Ramos (cell line): ENCODE measurements around the gene TFPI2.

Source experiments
- in situ Hi-C: fragments of 300-500 bp; cut with MboI; formaldehyde crosslinking; loops from one replicate; pipeline ENCODE4 v1.14.3; 2022; ENCODE audit warnings: low sequenced_read_pairs; ENCODE audit not compliant: unreplicated experiment

TFPI2 gene

DNA sequence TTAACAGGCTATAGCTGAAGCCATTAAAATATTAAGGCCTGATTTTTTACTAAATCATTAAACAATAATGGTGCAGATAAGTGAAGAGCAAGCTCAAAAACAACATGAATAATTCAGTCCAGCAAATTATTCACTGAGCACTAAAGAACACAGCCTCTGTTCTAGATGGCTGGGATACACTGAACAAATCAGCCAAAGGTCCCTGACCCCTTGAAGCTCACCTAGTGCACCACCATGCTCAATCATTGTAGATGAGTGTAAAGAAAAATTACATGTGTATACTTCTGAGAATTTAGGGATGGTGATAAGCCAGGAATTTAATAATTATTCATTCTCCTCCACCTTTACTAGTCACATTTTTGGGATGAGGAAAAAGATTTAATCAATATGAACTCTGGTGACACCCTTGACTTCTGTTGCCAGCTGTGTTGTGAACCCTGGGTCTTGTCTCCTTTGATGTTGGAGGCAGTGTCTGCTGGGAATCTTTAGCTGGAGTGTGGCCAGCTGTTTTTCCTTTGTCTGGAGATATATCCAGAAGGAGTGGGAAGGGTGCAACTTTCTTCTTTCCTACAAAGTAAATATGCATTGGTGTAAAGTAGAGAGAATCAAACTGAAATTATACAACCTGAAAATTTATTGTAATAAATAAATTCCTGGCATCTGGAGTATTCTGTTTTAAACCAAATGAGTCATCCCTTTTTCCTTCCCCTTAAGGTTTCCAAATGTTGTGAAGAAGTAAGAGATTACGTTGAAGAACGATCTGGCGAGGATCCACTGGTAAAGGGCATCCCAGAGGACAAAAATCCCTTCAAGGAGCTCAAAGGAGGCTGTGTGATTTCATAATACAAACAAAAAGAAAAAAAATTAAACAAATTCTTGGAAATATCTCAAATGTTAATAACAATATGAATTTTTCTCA, 19.8 kb upstream of the TFPI2 start:
- in situ Hi-C loops = no loop called here

DNA sequence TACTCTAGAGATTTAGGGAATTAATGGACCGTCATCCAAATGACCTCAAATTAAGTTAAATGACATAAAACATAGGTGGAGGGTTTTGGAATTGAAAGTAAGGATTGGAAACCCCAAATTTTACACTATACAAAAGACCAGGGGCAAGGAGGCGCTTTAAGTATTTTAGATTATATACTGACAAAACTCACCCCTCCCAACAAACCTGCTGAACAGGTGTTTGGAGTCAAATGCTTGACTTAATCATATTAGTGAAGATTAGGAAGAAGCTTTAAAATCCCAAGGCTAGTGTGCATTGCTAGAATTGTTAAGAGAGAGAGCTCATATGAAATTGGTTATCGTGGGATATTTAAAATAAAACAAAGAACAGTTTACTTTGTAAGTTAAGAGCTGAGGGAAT, 15.7 kb upstream of the TFPI2 start, which contains the start of gene GNGT1:
GNGT1 (plus strand) TSS at position 301 of the 400 bp plus-strand sequence. CDS start 180 bp downstream, outside the sequence.
- in situ Hi-C loops = loop anchor here (10.0 kb wide), 1 partner anchor 489 kb away; the partner anchor contains the start of gene COL1A2

DNA sequence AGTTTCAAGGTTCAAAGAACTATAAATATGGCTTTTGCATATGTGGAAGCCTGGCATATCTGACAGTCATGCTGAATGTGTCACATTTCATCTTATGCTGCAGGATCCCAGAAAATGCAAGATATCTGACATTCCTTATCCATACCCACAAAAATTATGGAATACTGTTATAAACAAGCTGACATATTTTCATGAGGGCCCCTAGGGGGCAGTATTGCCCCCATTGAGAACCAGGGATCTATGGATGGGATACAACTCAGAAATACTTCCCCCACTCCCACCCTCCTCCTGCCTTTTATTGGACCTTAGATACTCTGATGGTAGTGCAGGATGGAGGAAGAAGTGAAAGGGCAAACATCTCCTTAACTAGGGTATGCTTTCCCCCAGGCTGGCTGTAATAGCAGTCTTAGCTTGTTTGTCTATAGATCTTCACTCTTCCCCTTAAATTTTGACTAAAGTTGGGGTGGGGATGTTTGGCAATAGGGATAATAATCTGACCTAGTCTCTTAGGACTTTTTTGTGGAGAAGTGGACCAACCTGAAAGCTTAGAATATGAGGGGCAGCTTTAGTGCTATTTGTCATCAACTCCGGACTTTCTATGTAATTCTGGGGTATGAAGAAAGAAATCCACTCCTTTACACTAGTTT, 12.3 kb upstream of the TFPI2 start:
- in situ Hi-C loops = loop anchor here (10.0 kb wide), 1 partner anchor 492 kb away; the partner anchor contains the start of gene COL1A2

DNA sequence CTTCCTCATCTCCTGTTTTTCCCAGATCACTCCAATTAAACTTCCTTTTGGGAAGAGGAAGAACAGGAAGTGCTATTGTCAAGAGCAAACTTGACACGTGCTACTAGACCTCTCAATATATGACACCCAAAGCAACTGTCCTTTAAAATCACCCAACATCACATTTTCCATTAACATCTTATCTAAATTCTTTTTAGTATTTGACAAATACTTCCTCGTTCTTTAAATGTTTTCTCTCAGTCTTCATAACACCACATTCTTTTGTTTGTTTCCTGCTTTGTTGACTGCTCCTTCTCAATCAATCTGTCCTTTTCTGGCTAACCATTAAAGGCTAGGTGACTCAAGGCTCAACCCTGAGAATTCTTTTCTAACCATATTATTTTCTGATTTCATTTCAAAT, 7.1 kb upstream of the TFPI2 start:
- in situ Hi-C loops = loop anchor here (10.0 kb wide), 1 partner anchor 187 kb away; no protein-coding TSS in a partner anchor

DNA sequence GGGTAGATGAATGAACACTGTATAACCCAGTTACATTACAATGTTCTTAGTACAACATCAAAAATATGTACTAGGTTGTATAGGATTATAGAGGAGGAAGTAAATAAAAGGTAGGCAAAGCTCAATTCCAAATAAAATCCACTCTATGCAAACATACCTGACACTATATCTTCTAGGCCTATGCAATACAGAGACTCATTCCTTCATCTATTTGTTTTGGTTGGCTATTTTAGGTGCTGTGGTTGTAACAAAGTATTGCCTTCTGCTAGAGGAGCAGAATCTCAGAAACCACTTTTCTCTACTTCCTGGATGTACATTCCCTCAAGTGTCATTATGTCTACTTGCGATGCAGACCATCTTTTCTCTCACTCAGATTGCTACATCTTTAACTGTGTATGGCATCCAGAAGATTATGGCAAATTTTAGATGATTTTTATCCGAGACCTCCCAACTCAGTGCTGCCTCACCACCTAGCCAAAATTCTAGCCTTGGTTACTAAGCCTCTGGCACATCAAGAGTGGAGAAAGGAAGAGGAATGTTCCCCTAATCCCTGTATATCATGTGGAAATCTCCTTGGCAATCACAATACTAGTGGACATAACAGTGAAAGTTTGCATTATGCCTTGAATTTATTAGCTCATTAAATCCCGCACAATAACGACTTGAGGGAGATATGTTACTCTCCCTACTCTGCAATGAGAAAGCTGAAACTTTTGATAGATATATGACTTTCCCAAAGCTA, 5.5 kb upstream of the TFPI2 start:
- in situ Hi-C loops = loop anchor here (10.0 kb wide), 1 partner anchor 189 kb away; no protein-coding TSS in a partner anchor

DNA sequence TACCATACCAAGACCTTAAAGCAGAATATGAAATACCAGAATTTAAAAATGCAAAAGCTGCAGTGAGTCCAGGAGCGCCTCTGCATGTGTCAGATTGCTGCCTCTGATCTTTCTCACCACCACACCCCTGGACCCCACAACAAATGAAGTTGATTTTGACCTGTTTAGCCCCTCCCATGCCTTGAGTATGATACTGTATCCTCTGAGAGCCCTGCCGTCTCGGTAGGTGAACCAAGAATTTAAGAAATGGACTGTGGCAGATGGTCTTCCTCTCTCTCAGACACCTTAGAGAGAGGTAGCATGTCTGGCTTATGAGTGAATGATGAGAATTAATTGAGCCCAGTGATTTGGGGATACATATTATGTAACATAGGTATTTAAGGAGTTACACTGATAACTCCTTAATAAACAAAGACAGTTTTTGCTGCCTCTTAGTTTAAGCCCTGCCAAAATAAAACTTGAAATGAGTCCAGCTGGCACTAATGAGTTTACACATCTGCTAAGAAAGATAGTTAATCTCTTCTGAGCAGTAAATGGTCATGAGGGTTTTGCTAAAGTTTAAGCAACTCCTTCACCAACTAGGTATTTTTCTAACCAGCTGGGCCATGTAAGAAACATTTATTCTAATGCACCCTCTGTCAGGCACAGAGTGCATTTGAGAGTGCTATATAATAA, 4.5 kb upstream of the TFPI2 start:
- in situ Hi-C loops = loop anchor here (10.0 kb wide), 1 partner anchor 190 kb away; no protein-coding TSS in a partner anchor

DNA sequence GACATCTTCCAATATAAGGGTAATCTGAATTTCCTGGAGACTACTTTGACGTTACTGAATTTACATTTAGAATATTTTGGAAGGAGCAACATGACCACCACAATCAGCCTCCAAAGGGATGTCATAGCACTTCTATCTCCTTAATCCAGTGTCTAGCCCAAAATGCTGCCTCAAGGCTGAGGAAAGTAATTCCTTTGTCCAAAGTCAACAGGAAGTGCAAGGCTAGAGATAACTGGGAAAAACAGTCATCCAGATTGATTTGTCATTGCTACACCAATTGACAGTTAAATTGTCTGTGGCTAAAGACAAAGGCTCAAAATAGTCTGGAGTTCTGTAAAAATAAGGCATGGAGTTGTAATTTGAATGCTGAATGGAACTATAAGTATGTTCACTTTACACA, 3.9 kb upstream of the TFPI2 start:
- in situ Hi-C loops = loop anchor here (10.0 kb wide), 1 partner anchor 190 kb away; no protein-coding TSS in a partner anchor

DNA sequence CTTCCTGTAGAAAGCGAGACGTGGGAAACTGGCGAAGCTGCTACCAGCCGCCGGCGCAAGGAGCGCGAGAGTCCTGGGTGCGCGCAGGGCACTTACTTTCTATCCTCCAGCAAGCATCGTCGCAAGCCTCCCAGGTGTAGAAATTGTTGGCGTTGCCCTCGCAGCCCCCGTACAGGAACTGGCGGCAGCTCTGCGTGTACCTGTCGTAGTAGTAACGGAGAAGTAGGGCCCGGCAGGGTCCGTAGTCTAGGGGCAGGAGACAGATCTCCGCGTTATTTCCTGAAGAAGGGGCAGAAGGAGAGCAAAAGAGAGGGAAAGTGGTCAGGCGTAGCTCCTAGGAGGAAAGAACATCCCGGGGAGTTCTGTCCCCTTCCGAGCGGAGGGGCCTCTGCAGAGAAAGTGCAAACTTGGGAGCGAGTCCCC, 501 bp downstream of the TFPI2 start:
- in situ Hi-C loops = loop anchor here (10.0 kb wide), 1 partner anchor 195 kb away; no protein-coding TSS in a partner anchor

DNA sequence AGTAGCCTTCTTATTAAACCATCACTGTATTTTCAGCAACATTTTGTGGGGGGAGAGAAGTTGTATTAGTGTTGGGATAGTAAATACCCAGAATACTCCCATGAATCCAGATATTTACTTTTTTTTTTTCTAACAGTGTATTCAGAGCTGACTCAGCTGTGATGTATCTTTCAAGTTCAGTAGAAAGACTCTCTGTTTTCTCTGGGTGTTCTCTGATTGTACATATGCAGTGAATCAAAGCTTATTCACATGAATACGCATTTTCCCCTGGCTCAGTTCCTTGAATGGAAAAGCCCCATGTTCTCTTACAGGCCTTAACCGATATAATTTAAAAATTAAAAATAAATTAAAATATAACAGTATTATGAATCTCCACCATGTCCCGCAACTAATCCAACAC, 1.3 kb downstream of the TFPI2 start:
- in situ Hi-C loops = no loop called here

DNA sequence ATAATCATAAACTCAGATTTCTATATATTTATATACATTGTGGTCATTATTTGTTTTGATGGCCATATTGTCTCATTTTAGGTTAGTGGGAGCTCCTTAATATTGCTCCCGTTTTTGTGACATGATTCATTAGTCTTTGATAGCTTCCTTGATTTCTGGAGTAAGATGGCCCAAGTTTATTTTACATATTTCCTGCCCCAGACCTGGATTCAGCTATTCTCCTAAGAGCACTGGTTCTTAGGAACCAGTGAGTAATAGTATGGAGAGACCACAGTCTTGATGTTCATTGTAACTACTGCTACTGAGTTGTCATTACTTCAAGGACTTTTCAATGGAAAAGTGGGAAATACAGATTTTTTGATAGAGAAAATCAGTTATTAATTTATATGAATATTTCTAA, 6.0 kb downstream of the TFPI2 start:
- in situ Hi-C loops = no loop called here

DNA sequence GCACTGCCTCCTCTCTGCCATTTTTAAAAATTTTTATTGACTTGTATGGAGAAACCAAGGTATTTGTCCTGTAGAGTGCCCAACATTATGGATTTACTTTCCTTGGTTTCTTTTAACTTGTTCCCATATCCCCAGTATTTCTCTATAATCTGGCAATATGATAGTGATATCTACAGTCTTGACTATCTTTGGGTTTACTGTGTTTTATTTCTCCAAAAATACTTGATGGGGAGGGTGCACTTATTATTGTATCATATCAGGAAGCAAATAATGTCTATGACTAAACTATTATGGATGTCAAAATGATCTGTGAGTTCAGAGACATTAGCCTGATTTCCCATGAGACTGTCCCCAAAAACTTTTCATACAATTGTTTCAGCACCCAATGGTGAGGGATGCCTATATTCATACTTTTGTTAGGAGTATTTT, 6.6 kb downstream of the TFPI2 start:
- in situ Hi-C loops = no loop called here

DNA sequence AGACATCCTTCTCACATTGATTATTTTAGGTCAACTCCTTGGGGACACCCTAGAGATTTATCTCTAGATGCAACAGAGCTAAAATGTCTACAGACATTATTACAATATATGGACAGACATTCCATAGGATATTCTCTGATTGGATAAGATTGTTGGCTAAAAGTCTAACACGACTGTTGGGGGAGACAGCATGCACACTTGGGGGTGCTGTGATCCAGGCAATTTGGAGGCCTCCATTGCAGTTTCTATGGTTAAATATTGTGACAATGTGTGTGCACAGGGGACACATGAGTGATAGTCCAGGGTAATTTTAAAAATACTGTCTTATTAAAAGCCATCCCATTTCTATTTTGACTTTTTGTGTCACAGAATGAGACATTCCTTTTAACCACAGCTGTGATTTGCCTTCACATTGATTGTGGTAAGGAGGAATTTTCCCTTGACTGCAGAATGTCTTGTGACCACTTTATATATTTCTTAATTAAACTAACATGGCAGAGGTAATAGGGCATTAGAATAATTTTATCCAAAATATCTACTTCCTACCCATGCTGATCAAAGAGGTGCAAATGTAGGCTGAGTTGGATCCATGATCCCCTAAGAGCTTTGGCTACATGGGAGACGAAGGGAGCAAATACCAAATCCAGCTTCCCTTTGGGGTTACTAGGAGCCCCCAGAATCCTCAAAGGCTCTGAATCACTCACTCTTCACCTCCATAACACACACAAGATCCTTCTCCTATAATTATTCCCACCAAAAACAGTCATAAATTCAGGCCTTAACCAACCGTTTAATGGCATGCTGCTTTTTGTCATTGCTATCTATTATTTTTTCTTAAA, 7.3 kb downstream of the TFPI2 start:
- in situ Hi-C loops = no loop called here

DNA sequence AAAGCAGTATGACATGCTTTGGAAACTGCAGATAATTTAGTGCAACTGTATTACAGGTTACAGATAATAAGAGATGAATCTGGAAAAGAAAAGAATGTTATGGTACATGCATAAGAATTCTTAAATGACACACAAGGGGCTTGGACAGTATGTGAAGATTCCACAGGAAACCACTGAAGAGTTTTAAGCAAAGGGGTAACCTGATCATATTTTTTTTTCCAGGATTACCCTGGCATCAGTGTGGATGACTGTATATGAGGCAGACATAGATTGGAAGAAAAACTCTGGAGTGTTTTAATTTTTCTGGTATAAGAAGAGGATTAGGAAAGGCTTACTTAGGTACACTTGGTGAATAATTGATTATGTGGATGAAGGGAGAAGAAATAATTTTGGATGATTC, 8.1 kb downstream of the TFPI2 start:
- in situ Hi-C loops = no loop called here

DNA sequence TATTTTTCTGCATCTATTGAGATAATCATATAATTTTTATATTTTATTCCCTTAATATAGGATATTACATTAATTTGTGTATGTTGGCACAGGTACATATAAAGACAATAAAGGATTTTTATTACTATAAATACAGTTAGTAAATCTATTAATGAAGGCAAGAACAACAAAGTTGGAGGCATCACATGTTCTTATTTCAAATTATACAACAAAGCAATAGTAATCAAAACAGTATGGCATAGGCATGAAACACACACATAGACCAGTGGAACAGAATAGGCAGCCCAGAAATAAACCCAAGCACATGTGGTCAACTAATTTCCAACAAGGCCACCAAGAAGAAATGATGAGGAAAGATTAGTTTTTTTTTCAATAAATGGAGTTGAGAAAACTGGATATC, 11.2 kb downstream of the TFPI2 start:
- in situ Hi-C loops = no loop called here

DNA sequence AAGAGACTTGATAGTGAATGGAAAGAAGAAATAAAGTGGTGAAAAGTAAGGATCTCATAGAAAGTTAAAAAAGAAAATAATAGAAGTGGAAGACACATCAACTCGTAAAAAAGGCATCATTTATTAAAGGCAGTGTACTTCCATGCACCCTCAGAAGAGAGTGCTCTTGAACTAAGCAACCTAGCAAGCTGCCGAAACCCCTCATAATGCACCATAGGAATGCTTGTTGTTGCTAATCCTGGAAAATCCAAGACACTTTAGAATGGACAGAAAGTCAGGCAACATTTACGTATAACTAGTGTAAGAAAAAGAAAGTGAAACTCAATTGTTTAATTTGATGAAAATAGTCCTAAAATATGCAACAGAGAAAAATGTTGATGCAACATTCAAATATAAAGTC, 12.8 kb downstream of the TFPI2 start:
- in situ Hi-C loops = no loop called here

DNA sequence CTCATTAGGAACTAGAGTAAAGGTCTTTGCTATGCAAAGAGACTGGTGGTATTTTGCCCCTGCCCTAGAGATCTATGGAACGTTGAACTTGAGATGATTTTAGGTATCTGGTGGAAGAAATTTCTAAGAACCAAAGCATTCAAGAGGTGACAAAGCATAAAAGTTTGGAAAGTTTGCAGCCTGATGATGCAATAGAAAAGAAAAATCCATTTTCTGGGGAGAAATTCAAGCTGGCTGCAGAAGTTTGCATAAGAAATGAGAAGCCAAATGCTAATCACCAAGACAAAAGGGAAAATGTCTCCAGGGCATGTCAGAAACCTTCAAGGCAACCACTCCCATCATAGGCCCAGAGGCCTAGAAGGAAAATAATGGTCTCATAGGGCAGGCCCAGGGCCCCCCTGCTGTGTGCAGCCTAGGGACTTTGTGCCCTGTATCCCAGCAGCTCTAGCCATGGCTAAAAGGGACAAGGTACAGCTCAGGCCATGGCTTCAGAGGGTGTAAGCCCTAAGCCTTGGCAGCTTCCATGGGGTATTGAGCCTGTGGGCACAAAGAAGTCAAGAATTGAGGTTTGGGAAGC, 16.5 kb downstream of the TFPI2 start:
- in situ Hi-C loops = no loop called here

DNA sequence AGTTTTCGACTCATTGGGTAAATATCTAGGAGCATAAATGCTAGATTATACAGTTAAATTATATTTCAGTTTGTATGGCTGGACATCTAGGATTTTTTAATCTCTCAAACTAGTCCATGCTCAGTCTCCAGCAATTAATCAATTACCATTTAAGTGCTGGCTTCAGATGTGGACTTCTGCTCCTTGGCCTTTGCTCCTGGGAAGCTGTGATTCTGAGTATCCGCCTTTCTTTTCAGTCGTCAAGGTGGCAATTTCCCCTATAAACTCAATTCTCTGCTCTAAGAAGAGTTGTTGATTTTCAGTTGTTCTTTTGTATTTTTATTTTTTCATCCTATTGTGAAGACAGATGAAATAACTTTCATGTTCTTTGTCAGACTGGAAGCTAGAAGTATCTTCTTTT, 23.7 kb downstream of the TFPI2 start:
- in situ Hi-C loops = no loop called here

DNA sequence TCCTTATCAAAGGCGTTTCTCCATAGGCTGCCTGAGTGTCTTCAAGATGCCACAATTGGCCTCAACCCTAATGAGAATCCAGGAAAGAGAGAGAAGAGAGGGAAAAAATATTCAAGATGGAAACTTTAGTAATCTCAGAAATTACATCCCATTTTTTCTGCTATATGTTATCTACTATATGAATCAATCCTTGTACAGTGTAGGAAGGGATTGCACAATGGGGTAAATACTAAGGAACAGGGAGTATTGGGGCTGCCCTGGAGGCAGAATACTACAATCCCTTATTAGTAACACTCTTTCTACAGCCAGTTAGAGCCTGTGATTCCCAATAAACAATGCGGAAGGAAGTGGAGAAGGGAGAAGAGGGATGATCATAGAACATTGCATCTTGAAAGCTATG, 27.9 kb downstream of the TFPI2 start:
- in situ Hi-C loops = no loop called here
